PC-3 (cell line): Measurements from ENCODE around the gene PCNX2. TPM values are rescaled to one million over a fixed set of nuclear protein-coding genes. Genes with fewer than 3 reads are reported as not detected.

ENCODE experiments used
- ATAC-seq: fragments of 200-7000 bp; cut with Tn5 transposase; 2 replicates; pipeline ENCODE4 v1.9.1; 2020; ENCODE audit warnings: mild to moderate bottlenecking, moderate library complexity
- BruUV-seq: library from RNA; stranded (reverse); fragments of 400-500 nt; replicated peaks from 2 replicates; lab custom pipeline; 2021; lab: Mats Ljungman, UMichigan
- CTCF ChIA-PET: fragments of 300-600 bp; sonication (Branson Sonifier 250); formaldehyde crosslinking; loops from one replicate; lab custom pipeline; 2022; ENCODE audit warnings: antibody characterized with exemption; lab: Charles Lee
- POLR2A ChIA-PET: fragments of 300-600 bp; sonication (Branson Sonifier 250); formaldehyde crosslinking; loops from one replicate; lab custom pipeline; 2022; ENCODE audit warnings: antibody characterized with exemption; ENCODE audit not compliant: unreplicated experiment; lab: Charles Lee
- DNase-seq: peaks from one replicate; pipeline ENCODE4 v3.0.0-alpha.2; 2015
- H2AFZ ChIP-seq: fragments of 300-600 bp; sonication (generic); 2 replicates; pipeline ENCODE4 v1.6.0; 2016; ENCODE audit warnings: antibody characterized with exemption, low read length
- H3F3A ChIP-seq: fragments of 300-600 bp; sonication (generic); one replicate; pipeline ENCODE4 v1.6.0; 2017; ENCODE audit warnings: antibody characterized with exemption, low read length, control low read depth, mild to moderate bottlenecking; ENCODE audit not compliant: unreplicated experiment
- H3K27ac ChIP-seq: fragments of 300-600 bp; sonication (generic); 2 replicates; pipeline ENCODE4 v1.5.1; 2016; ENCODE audit warnings: mild to moderate bottlenecking, low read length
- H3K27me3 ChIP-seq: fragments of 300-600 bp; sonication (generic); 2 replicates; pipeline ENCODE4 v1.6.1; 2016; ENCODE audit warnings: low read length, mixed read lengths
- H3K36me3 ChIP-seq: fragments of 300-600 bp; sonication (generic); 2 replicates; pipeline ENCODE4 v1.6.1; 2016; ENCODE audit warnings: low read depth, mixed run types, low read length, mixed read lengths
- H3K4me1 ChIP-seq: fragments of 300-600 bp; sonication (generic); 2 replicates; pipeline ENCODE4 v1.5.1; 2016; ENCODE audit warnings: low read length; ENCODE audit not compliant: insufficient read depth
- H3K4me2 ChIP-seq: fragments of 300-600 bp; sonication (generic); 2 replicates; pipeline ENCODE4 v1.6.0; 2016; ENCODE audit warnings: low read length
- H3K4me3 ChIP-seq: fragments of 300-600 bp; sonication (generic); 2 replicates; pipeline ENCODE4 v1.5.1; 2016; ENCODE audit warnings: mild to moderate bottlenecking, low read length, mixed read lengths
- H3K79me2 ChIP-seq: fragments of 300-600 bp; sonication (generic); 2 replicates; pipeline ENCODE4 v1.6.1; 2017; ENCODE audit warnings: low read length, mixed read lengths
- H3K9ac ChIP-seq: fragments of 300-600 bp; sonication (generic); 2 replicates; pipeline ENCODE4 v1.6.0; 2016; ENCODE audit warnings: mild to moderate bottlenecking, low read length
- H3K9me2 ChIP-seq: fragments of 300-600 bp; sonication (generic); replicated peaks from 2 replicates; pipeline ENCODE4 v1.6.1; 2016; ENCODE audit warnings: mixed run types, low read length, mixed read lengths
- H3K9me3 ChIP-seq: fragments of 300-600 bp; sonication (generic); 2 replicates; pipeline ENCODE4 v1.6.1; 2016; ENCODE audit warnings: low read length, mixed read lengths
- H4K20me1 ChIP-seq: fragments of 300-600 bp; sonication (generic); 2 replicates; pipeline ENCODE4 v1.6.1; 2016; ENCODE audit warnings: low read length, mixed read lengths
- EZH2 ChIP-seq: fragments of 300-600 bp; sonication (generic); IDR thresholded peaks from one replicate; pipeline ENCODE4 v1.6.1; 2017; ENCODE audit warnings: antibody characterized with exemption, mild to moderate bottlenecking, low read length; ENCODE audit not compliant: unreplicated experiment
- EZH2phosphoT487 ChIP-seq: fragments of 300-600 bp; sonication (generic); IDR thresholded peaks from 2 replicates; pipeline ENCODE4 v1.6.1; 2018; ENCODE audit warnings: mild to moderate bottlenecking, antibody characterized with exemption, low read length, borderline replicate concordance
- intact Hi-C: fragments of 100-400 bp; cut with micrococcal nuclease; formaldehyde crosslinking; loops from 2 replicates; pipeline ENCODE4 v1.9.0; 2023
- total RNA-seq: library from RNA; depleted of rRNA; stranded (reverse); fragments of >200 nt; gene quantifications from 2 replicates; pipeline ENCODE4 v1.2.3, GENCODE V29; 2014
- TF ChIP-seq, protein P1 (sequence below): fragments of 300-600 bp; sonication (generic); conservative IDR thresholded peaks from 2 replicates; pipeline ENCODE4 v1.5.1; 2017; ENCODE audit warnings: antibody characterized with exemption, low read depth, mild to moderate bottlenecking, low read length

The PCNX2 gene
- total RNA-seq, 1 experiment from 2014 or later = 17.3 TPM

DNA sequence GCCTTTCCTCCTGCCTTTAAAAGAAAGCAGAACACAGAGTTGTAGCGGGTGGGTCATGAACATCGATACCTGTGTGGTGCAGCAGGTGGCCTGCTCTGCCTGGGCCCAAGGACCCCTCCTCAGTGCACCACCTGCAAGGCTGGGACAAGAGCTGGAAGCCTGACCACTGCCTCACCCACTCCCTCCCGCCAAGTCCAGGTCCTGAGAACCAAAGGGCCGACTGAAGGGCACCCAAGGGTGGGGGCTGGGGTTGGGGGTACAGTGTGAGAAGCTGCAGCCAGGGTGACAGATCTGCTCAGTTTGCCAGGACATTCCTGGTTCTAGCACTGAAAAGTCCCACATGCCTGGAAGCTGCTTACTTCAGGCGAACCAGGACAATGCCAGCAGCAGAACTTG, 309.0 kb downstream of the PCNX2 start:
- no peaks in the 10 kb centered on the region for H4K20me1 ChIP-seq
- POLR2A ChIA-PET = no interaction called here
- H3K9ac ChIP-seq = no peak overlapping the region
- no TSS peak for BruUV-seq
- no peaks in the 10 kb centered on the region for H3K27me3 ChIP-seq
- no peaks in the 10 kb centered on the region for H3F3A ChIP-seq
- CTCF ChIA-PET = no interaction called here
- no peak overlapping the region for H3K27ac ChIP-seq
- ATAC-seq (no peak), DNase-seq (no peak)
- no peak overlapping the region for H3K4me3 ChIP-seq
- H3K9me3 ChIP-seq = no peaks in the 10 kb centered on the region
- no peak overlapping the region for H3K4me2 ChIP-seq
- H3K9me2 ChIP-seq = no peaks in the 10 kb centered on the region
- H3K4me1 ChIP-seq = peaks cover 11% of the 10 kb centered on the region
- H3K36me3 ChIP-seq = peaks cover 3% of the 10 kb centered on the region; the same call in 1 of the 2 replicates
- TF ChIP-seq EZH2phosphoT487 = no peak
- no peak for TF ChIP-seq EZH2
- TF ChIP-seq, protein P1, sequence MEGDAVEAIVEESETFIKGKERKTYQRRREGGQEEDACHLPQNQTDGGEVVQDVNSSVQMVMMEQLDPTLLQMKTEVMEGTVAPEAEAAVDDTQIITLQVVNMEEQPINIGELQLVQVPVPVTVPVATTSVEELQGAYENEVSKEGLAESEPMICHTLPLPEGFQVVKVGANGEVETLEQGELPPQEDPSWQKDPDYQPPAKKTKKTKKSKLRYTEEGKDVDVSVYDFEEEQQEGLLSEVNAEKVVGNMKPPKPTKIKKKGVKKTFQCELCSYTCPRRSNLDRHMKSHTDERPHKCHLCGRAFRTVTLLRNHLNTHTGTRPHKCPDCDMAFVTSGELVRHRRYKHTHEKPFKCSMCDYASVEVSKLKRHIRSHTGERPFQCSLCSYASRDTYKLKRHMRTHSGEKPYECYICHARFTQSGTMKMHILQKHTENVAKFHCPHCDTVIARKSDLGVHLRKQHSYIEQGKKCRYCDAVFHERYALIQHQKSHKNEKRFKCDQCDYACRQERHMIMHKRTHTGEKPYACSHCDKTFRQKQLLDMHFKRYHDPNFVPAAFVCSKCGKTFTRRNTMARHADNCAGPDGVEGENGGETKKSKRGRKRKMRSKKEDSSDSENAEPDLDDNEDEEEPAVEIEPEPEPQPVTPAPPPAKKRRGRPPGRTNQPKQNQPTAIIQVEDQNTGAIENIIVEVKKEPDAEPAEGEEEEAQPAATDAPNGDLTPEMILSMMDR = no peak
- H3K79me2 ChIP-seq = no peaks in the 10 kb centered on the region
- no peak overlapping the region for H2AFZ ChIP-seq
- intact Hi-C loops = loop anchor here (10.0 kb wide), 1 partner anchor 352 kb away; the partner anchor contains the start of gene SIPA1L2

DNA sequence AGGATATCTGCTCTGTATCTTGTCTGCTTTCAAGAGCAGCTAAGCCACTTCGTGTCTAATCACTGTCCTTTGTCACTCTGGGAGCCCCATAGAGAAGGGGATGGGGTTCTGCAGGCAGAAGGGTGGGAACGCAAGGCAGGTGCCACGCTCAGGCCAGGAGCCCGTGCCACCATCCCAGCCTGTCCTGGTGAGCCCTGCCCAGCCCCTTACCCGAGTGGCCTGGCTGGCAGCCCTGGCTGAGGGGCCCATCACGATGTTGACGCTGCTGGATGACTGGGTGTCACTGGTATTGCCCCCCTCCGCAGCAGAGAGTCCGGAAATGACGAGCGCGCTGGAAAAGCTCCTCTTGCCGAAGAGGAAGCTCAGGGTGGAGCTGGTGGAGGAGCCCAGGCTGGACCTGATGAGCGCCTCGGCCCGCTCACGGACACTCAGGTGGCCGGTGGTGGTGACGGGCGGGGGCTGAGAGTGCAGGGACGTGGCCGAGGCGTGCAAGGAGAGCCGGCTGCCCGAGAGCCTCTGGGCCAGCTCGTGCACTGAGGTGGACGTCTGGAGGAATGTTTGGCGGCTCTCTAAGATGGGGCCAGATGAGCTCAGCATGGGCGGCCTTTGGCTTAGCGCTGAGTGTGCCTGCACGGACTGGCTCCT, 309.5 kb downstream of the PCNX2 start:
- no TSS peak for BruUV-seq
- no peaks in the 10 kb centered on the region for H3K27me3 ChIP-seq
- H3F3A ChIP-seq = no peaks in the 10 kb centered on the region
- no peak overlapping the region for H2AFZ ChIP-seq
- no peak overlapping the region for H3K4me2 ChIP-seq
- no peak for ATAC-seq
- intact Hi-C loops = loop anchor here (10.0 kb wide), 1 partner anchor 351 kb away; the partner anchor contains the start of gene SIPA1L2
- no peaks in the 10 kb centered on the region for H3K9me2 ChIP-seq
- TF ChIP-seq EZH2phosphoT487 (no peak), EZH2 (no peak)
- TF ChIP-seq, protein P1 = no peak
- H3K36me3 ChIP-seq = peaks cover 3% of the 10 kb centered on the region; the same call in 1 of the 2 replicates
- no peaks in the 10 kb centered on the region for H4K20me1 ChIP-seq
- no peaks in the 10 kb centered on the region for H3K79me2 ChIP-seq
- peaks cover 11% of the 10 kb centered on the region for H3K4me1 ChIP-seq
- no peak overlapping the region for H3K9ac ChIP-seq
- no peak overlapping the region for H3K4me3 ChIP-seq
- CTCF ChIA-PET = no interaction called here
- no peaks in the 10 kb centered on the region for H3K9me3 ChIP-seq
- no peak for DNase-seq
- POLR2A ChIA-PET = no interaction called here
- no peak overlapping the region for H3K27ac ChIP-seq
